ENCODE results near the gene CDK18.

CDK18 gene

GRCh38 chr1:205535866-205536758 lies 31.6 kb downstream of the CDK18 start:
- DNase-seq (ENCODE audit: insufficient read length, low spot score) (no peak), FAIRE-seq (no peak)

- DNase-seq (ENCODE audit: insufficient read length, low spot score) = no peak
- no peak for FAIRE-seq
These were observed 32.4 kb downstream of the CDK18 start for GRCh38 chr1:205536759-205537361.

GRCh38 chr1:205537386-205538018 lies 33.0 kb downstream of the CDK18 start:
- FAIRE-seq (no peak), DNase-seq (ENCODE audit: insufficient read length, low spot score) (no peak)

GRCh38 chr1:205538235-205538840 lies 33.9 kb downstream of the CDK18 start:
- FAIRE-seq (no peak), DNase-seq (ENCODE audit: insufficient read length, low spot score) (no peak)

GRCh38 chr1:205541161-205541886 lies 36.9 kb downstream of the CDK18 start:
- DNase-seq (ENCODE audit: insufficient read length, low spot score) (no peak), FAIRE-seq (no peak)

GRCh38 chr1:205542367-205542766 lies 37.9 kb downstream of the CDK18 start:
- DNase-seq (ENCODE audit: insufficient read length, low spot score) = no peak
- no peak for FAIRE-seq

GRCh38 chr1:205543351-205544301 lies 39.2 kb downstream of the CDK18 start:
- FAIRE-seq (no peak), DNase-seq (ENCODE audit: insufficient read length, low spot score) (no peak)

- FAIRE-seq = no peak
- DNase-seq (ENCODE audit: insufficient read length, low spot score) = no peak
These were observed 40.8 kb downstream of the CDK18 start for GRCh38 chr1:205545001-205545919.

GRCh38 chr1:205545991-205546390 lies 41.5 kb downstream of the CDK18 start:
- DNase-seq (ENCODE audit: insufficient read length, low spot score) (no peak), FAIRE-seq (no peak)

- no peak for DNase-seq (ENCODE audit: insufficient read length, low spot score)
- FAIRE-seq = no peak
These were observed 42.1 kb downstream of the CDK18 start for GRCh38 chr1:205546541-205546940.

- DNase-seq (ENCODE audit: insufficient read length, low spot score) (no peak), FAIRE-seq (no peak)
These were observed 43.7 kb downstream of the CDK18 start for GRCh38 chr1:205547936-205548827.

- DNase-seq (ENCODE audit: insufficient read length, low spot score) (no peak), FAIRE-seq (no peak)
These were observed 49.8 kb downstream of the CDK18 start for GRCh38 chr1:205554026-205554811.

- DNase-seq (ENCODE audit: insufficient read length, low spot score) (no peak), FAIRE-seq (no peak)
These were observed 57.2 kb downstream of the CDK18 start for GRCh38 chr1:205561501-205562203.

GRCh38 chr1:205563927-205564441 lies 59.5 kb downstream of the CDK18 start:
- DNase-seq (ENCODE audit: insufficient read length, low spot score) = no peak
- FAIRE-seq = no peak

- FAIRE-seq = no peak
These were observed 61.3 kb downstream of the CDK18 start for GRCh38 chr1:205565799-205566198.

GRCh38 chr1:205567716-205568115 lies 63.2 kb downstream of the CDK18 start:
- FAIRE-seq = no peak

More at GRCh38 chr1:205565799-205566198, 61.3 kb downstream of the CDK18 start:
- no peak for DNase-seq (ENCODE audit: insufficient read length, low spot score)

More at GRCh38 chr1:205567716-205568115, 63.2 kb downstream of the CDK18 start:
- no peak for DNase-seq (ENCODE audit: insufficient read length, low spot score)

Data from GM19239 (cell line).